H9 (cell line): ENCODE measurements around the gene RAD51D. TPM values are rescaled to one million over a fixed set of nuclear protein-coding genes. Genes with fewer than 3 reads are reported as not detected.

Experiments
- DNase-seq: peaks from one replicate; pipeline ENCODE4 v3.0.0-alpha.2; 2017
- H2AFZ ChIP-seq: one replicate; pipeline ENCODE4 v1.6.1; 2013; ENCODE audit warnings: mild to moderate bottlenecking, low read length, control low read depth, moderate library complexity
- H2AK5ac ChIP-seq: 2 replicates; pipeline ENCODE4 v1.6.1; 2013; ENCODE audit warnings: low read length, control low read depth, mixed read lengths; ENCODE audit not compliant: insufficient read length
- H2BK120ac ChIP-seq: one replicate; pipeline ENCODE4 v1.6.1; 2013; ENCODE audit warnings: low read depth, mild to moderate bottlenecking, low read length, control low read depth, inconsistent platforms; ENCODE audit not compliant: poor library complexity, severe bottlenecking
- H2BK12ac ChIP-seq: 2 replicates; pipeline ENCODE4 v1.6.1; 2013; ENCODE audit warnings: low read length, control low read depth, mixed read lengths, low read depth; ENCODE audit not compliant: insufficient read length
- H2BK15ac ChIP-seq: 2 replicates; pipeline ENCODE4 v1.6.1; 2013; ENCODE audit warnings: low read depth, low read length, control low read depth
- H2BK20ac ChIP-seq: one replicate; pipeline ENCODE4 v1.6.1; 2013; ENCODE audit warnings: low read depth, mild to moderate bottlenecking, low read length, control low read depth, inconsistent platforms; ENCODE audit not compliant: poor library complexity, severe bottlenecking
- H2BK5ac ChIP-seq: 2 replicates; pipeline ENCODE4 v1.6.1; 2013; ENCODE audit warnings: low read length, control low read depth, mixed read lengths; ENCODE audit not compliant: insufficient read length
- H3K14ac ChIP-seq: 2 replicates; pipeline ENCODE4 v1.6.1; 2013; ENCODE audit warnings: low read length, control low read depth; ENCODE audit not compliant: insufficient read depth
- H3K18ac ChIP-seq: 2 replicates; pipeline ENCODE4 v1.6.1; 2013; ENCODE audit warnings: low read depth, mild to moderate bottlenecking, mixed read lengths, low read length, control low read depth; ENCODE audit not compliant: insufficient read length
- H3K23ac ChIP-seq: 2 replicates; pipeline ENCODE4 v1.6.1; 2013; ENCODE audit warnings: low read length, control low read depth, mixed read lengths, low read depth; ENCODE audit not compliant: insufficient read length
- H3K23me2 ChIP-seq: 2 replicates; pipeline ENCODE4 v1.6.1; 2013; ENCODE audit warnings: low read depth, mild to moderate bottlenecking, mixed read lengths, low read length, control low read depth; ENCODE audit not compliant: insufficient read length, poor library complexity, severe bottlenecking
- H3K27ac ChIP-seq: 2 replicates; pipeline ENCODE4 v1.5.1; 2013; ENCODE audit warnings: low read length, control low read depth, mixed read lengths, low read depth; ENCODE audit not compliant: insufficient read length
- H3K27me3 ChIP-seq: 2 replicates; pipeline ENCODE4 v1.6.1; 2013; ENCODE audit warnings: low read length, control low read depth, inconsistent platforms; ENCODE audit not compliant: insufficient read depth
- H3K4ac ChIP-seq: 2 replicates; pipeline ENCODE4 v1.6.1; 2013; ENCODE audit warnings: low read depth, mild to moderate bottlenecking, control low read depth, inconsistent platforms, low read length, moderate library complexity
- H3K4me1 ChIP-seq: 2 replicates; pipeline ENCODE4 v1.6.1; 2013; ENCODE audit warnings: low read length, control low read depth, inconsistent platforms; ENCODE audit not compliant: insufficient read depth
- H3K4me2 ChIP-seq: 2 replicates; pipeline ENCODE4 v1.6.1; 2013; ENCODE audit warnings: low read length, control low read depth, mixed read lengths; ENCODE audit not compliant: insufficient read length, insufficient read depth
- H3K56ac ChIP-seq: 2 replicates; pipeline ENCODE4 v1.6.1; 2013; ENCODE audit warnings: low read depth, mild to moderate bottlenecking, mixed read lengths, low read length, control low read depth; ENCODE audit not compliant: insufficient read length
- H3K79me1 ChIP-seq: 2 replicates; pipeline ENCODE4 v1.6.1; 2013; ENCODE audit warnings: low read depth, mild to moderate bottlenecking, moderate library complexity, low read length, control low read depth, inconsistent platforms; ENCODE audit not compliant: insufficient read depth, poor library complexity, severe bottlenecking
- H3K79me2 ChIP-seq: 2 replicates; pipeline ENCODE4 v1.6.1; 2013; ENCODE audit warnings: low read length, control low read depth, inconsistent platforms; ENCODE audit not compliant: insufficient read depth
- H3K9ac ChIP-seq: 2 replicates; pipeline ENCODE4 v1.6.1; 2013; ENCODE audit warnings: low read length, control low read depth, mixed read lengths; ENCODE audit not compliant: insufficient read length; ENCODE audit errors: extremely low read depth
- H3K9me3 ChIP-seq: one replicate; pipeline ENCODE4 v1.6.1; 2013; ENCODE audit warnings: low read depth, low read length, inconsistent platforms; ENCODE audit not compliant: control insufficient read depth
- H3T11ph ChIP-seq: one replicate; pipeline ENCODE4 v1.6.1; 2013; ENCODE audit warnings: mild to moderate bottlenecking, low read length, control low read depth, inconsistent platforms
- H4K20me1 ChIP-seq: one replicate; pipeline ENCODE4 v1.6.1; 2013; ENCODE audit not compliant: control insufficient read depth, insufficient read length, insufficient read depth
- H4K5ac ChIP-seq: 2 replicates; pipeline ENCODE4 v1.6.1; 2013; ENCODE audit warnings: low read depth, mild to moderate bottlenecking, mixed read lengths, low read length, control low read depth; ENCODE audit not compliant: insufficient read length
- H4K8ac ChIP-seq: replicated peaks from 2 replicates; pipeline ENCODE4 v1.6.1; 2013; ENCODE audit warnings: low read length, control low read depth, mixed read lengths, low read depth; ENCODE audit not compliant: insufficient read length
- H4K91ac ChIP-seq: 2 replicates; pipeline ENCODE4 v1.6.1; 2013; ENCODE audit warnings: low read depth, mild to moderate bottlenecking, moderate library complexity, mixed read lengths, low read length, control low read depth; ENCODE audit not compliant: insufficient read length
- H3K27ac Mint-ChIP-seq, 3 experiments: 2 replicates in 2 of 3; 3 replicates in 1 of 3; pipeline ENCODE4 v1.8.0; 2020 to 2021; ENCODE audit warnings: mixed read lengths in 3 of 3, mild to moderate bottlenecking in 1 of 3, moderate library complexity in 1 of 3
- H3K27me3 Mint-ChIP-seq: 2 replicates; pipeline ENCODE4 v1.8.0; 2021; ENCODE audit warnings: low read depth, mild to moderate bottlenecking, moderate library complexity, mixed read lengths
- H3K36me3 Mint-ChIP-seq, 3 experiments: 2 replicates in 2 of 3; 3 replicates in 1 of 3; pipeline ENCODE4 v1.8.0; 2020 to 2021; ENCODE audit warnings: low read depth in 3 of 3, mixed read lengths in 3 of 3; ENCODE audit not compliant: insufficient read depth in 1 of 3
- H3K4me1 Mint-ChIP-seq, 2 experiments: 2 replicates each; pipeline ENCODE4 v1.8.0; 2020; ENCODE audit warnings: mixed read lengths in 2 of 2
- H3K4me3 Mint-ChIP-seq, 2 experiments: 2 replicates in 1 of 2; 3 replicates in 1 of 2; pipeline ENCODE4 v1.8.0; 2020 to 2021; ENCODE audit warnings: mild to moderate bottlenecking in 2 of 2, mixed read lengths in 2 of 2, moderate library complexity in 1 of 2
- H3K9me3 Mint-ChIP-seq, 2 experiments: 2 replicates in 1 of 2; 3 replicates in 1 of 2; pipeline ENCODE4 v1.8.0; 2020; ENCODE audit warnings: mild to moderate bottlenecking in 2 of 2, mixed read lengths in 2 of 2, moderate library complexity in 1 of 2
- WGBS: extraction: QIAGEN DNeasy Blood & Tissue Kit; methylation state at CpG from one replicate; pipeline ENCODE4 v1.1.7; 2013; ENCODE audit warnings: missing lambda C conversion rate, low lambda C conversion rate, mixed read lengths; ENCODE audit not compliant: insufficient read length; ENCODE audit errors: extremely low coverage; 5-methylcytosine and 5-hydroxymethylcytosine counted together
- total RNA-seq: library from RNA; stranded (reverse); gene quantifications from 2 replicates; pipeline ENCODE4 v1.2.1, GENCODE V29; 2021
- TF ChIP-seq, protein P1 (sequence below): fragments of 200-600 bp; sonication (generic); conservative IDR thresholded peaks from 3 replicates; pipeline ENCODE4 v1.8.0; 2021; ENCODE audit warnings: antibody characterized with exemption, mild to moderate bottlenecking

Gene RAD51D
- total RNA-seq, 1 experiment from 2014 or later: 15.8 TPM

DNA sequence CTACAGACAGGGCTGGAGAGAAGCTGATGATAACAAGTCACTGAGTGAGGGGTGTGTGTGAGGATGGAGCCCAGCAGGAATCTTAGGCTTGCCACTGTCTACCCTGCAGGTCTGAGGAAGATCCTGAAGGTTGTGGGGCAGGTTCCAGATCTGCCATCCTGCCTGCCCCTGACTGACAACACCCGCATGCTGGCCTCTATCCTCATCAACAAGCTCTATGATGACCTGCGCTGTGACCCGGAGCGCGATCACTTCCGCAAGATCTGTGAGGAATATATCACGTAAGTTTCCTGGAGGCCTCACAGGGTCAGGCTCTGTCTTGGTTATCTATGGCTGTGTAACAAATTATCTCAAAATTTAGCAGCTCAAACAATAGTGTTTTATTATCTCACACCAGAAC lies 44.2 kb upstream of the RAD51D start:
- no peak overlapping the region for H4K8ac ChIP-seq
- no peak overlapping the region for H2BK20ac ChIP-seq

More for the DNA sequence above, 44.2 kb upstream of the RAD51D start:
- H3K27ac Mint-ChIP-seq: no peak overlapping the region
- Histone ChIP-seq H3K79me1 (no peaks in the 10 kb centered on the region), H4K91ac (no peak overlapping the region), H2AK5ac (no peak overlapping the region), H2BK12ac (no peak overlapping the region), H3K27me3 (no peaks in the 10 kb centered on the region), H3T11ph (no peak overlapping the region), H2AFZ (no peak overlapping the region), H4K20me1 (no peaks in the 10 kb centered on the region), H3K4me1 (no peaks in the 10 kb centered on the region; the same call in 1 of the 2 replicates), H2BK120ac (no peak overlapping the region), H3K4ac (no peak overlapping the region), H3K56ac (no peak overlapping the region), H2BK15ac (no peak overlapping the region), H3K23ac (no peak overlapping the region), H3K23me2 (no peaks in the 10 kb centered on the region), H3K9me3 (no peaks in the 10 kb centered on the region), H3K14ac (no peak overlapping the region), H3K4me2 (no peak overlapping the region), H3K27ac (no peak overlapping the region), H4K5ac (no peak overlapping the region), H3K9ac (no peak overlapping the region), H3K79me2 (no peaks in the 10 kb centered on the region), H2BK5ac (no peak overlapping the region), H3K18ac (no peak overlapping the region)
- H3K4me3 Mint-ChIP-seq: no peak overlapping the region
- TF ChIP-seq, protein P1, sequence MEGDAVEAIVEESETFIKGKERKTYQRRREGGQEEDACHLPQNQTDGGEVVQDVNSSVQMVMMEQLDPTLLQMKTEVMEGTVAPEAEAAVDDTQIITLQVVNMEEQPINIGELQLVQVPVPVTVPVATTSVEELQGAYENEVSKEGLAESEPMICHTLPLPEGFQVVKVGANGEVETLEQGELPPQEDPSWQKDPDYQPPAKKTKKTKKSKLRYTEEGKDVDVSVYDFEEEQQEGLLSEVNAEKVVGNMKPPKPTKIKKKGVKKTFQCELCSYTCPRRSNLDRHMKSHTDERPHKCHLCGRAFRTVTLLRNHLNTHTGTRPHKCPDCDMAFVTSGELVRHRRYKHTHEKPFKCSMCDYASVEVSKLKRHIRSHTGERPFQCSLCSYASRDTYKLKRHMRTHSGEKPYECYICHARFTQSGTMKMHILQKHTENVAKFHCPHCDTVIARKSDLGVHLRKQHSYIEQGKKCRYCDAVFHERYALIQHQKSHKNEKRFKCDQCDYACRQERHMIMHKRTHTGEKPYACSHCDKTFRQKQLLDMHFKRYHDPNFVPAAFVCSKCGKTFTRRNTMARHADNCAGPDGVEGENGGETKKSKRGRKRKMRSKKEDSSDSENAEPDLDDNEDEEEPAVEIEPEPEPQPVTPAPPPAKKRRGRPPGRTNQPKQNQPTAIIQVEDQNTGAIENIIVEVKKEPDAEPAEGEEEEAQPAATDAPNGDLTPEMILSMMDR: no peak
- peaks cover 7 to 8% of the 10 kb centered on the region in 2 experiments for H3K4me1 Mint-ChIP-seq
- WGBS: no CpG with 5 or more reads among the region's 7 CpGs
- H3K36me3 Mint-ChIP-seq: no peaks in the 10 kb centered on the region
- DNase-seq: no peak
- H3K27me3 Mint-ChIP-seq: no peaks in the 10 kb centered on the region; the same call in 1 of the 2 replicates
- no peaks in the 10 kb centered on the region for H3K9me3 Mint-ChIP-seq
